COR-L47 (cell line): ENCODE data around the gene CARHSP1.
"Not testable (repeated sequence)": the region's sequence is repeated elsewhere in the genome, so short reads cannot be mapped to it uniquely, and the experiment has no call there.

Experiments
- DNase-seq: peaks from one replicate; lab custom pipeline; 2025; lab: John Stamatoyannopoulos, UW

CARHSP1 gene

GRCh38 chr16:8868416-8869211, at the start of gene CARHSP1:
Gene CARHSP1 (minus strand): TSS chr16:8869006. CDS start chr16:8859328, 9,678 bp downstream.
- DNase-seq: peak; percentile 95

GRCh38 chr16:8917336-8917735, 48.5 kb upstream of the CARHSP1 start:
- DNase-seq: not testable (repeated sequence)

GRCh38 chr16:8916541-8917225, 47.9 kb upstream of the CARHSP1 start:
- no peak for DNase-seq

GRCh38 chr16:8915722-8916301, 47.0 kb upstream of the CARHSP1 start:
- no peak for DNase-seq

GRCh38 chr16:8914098-8914497, 45.3 kb upstream of the CARHSP1 start:
- DNase-seq: no peak

- DNase-seq: no peak
Measured at GRCh38 chr16:8912793-8913192, 44.0 kb upstream of the CARHSP1 start.

GRCh38 chr16:8910811-8911210, 42.0 kb upstream of the CARHSP1 start:
- DNase-seq: no peak

- no peak for DNase-seq
Measured at GRCh38 chr16:8908810-8909468, 40.1 kb upstream of the CARHSP1 start.

- no peak for DNase-seq
Measured at GRCh38 chr16:8907096-8907495, 38.3 kb upstream of the CARHSP1 start.

GRCh38 chr16:8905795-8906591, 37.2 kb upstream of the CARHSP1 start:
- DNase-seq: no peak

GRCh38 chr16:8905168-8905762, 36.5 kb upstream of the CARHSP1 start:
- peak; percentile 29 for DNase-seq

GRCh38 chr16:8904018-8904430, 35.2 kb upstream of the CARHSP1 start:
- no peak for DNase-seq

- DNase-seq: no peak
Measured at GRCh38 chr16:8903004-8903403, 34.2 kb upstream of the CARHSP1 start.

- DNase-seq: no peak
Measured at GRCh38 chr16:8901320-8901861, 32.6 kb upstream of the CARHSP1 start.

- no peak for DNase-seq
Measured at GRCh38 chr16:8900343-8900742, 31.5 kb upstream of the CARHSP1 start.

GRCh38 chr16:8899709-8900317, 31.0 kb upstream of the CARHSP1 start:
- DNase-seq: no peak

GRCh38 chr16:8898660-8899318, 30.0 kb upstream of the CARHSP1 start:
- DNase-seq: no peak

- DNase-seq: no peak
Measured at GRCh38 chr16:8894736-8895334, 26.0 kb upstream of the CARHSP1 start.

- no peak for DNase-seq
Measured at GRCh38 chr16:8893976-8894690, 25.3 kb upstream of the CARHSP1 start.
